ENCODE measurements around the gene LILRB4.
"Not testable (repeated sequence)": the region's sequence is repeated elsewhere in the genome, so short reads cannot be mapped to it uniquely, and the experiment has no call there.

LILRB4 gene

DNA sequence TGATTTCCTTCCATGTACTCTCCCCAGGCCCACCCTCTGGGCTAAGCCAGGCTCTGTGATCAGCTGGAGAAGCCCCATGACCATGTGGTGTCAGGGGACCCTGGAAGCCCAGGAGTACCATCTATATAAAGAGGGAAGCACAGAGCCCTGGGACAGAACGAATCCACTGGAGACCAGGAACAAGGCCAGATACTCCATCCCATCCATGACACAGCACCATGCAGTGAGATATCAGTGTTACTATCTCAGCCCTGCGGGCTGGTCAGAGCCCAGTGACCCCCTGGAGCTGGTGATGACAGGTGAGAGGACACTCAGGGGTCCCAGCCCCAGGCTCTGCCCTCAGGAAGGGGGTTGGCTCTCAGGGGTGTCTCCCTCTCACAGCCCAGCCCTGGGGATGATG, 34.0 kb downstream of the LILRB4 start:
- no peak for DNase-seq

DNA sequence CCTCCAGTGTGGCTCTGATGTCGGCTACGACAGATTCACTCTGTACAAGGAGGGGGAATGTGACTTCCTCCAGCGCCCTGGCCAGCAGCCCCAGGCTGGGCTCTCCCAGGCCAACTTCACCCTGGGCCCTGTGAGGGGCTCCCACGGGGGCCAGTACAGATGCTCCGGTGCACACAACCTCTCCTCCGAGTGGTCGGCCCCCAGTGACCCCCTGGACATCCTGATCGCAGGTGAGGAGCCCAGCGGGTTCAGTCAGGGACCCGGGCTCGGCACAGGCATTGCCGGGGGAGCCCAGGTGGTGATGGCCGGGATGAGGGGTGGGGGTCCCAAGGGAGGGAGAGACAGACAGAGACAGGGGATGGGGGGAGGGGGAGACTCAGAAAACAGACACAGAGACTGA, 34.9 kb downstream of the LILRB4 start:
- not testable (repeated sequence) for DNase-seq

DNA sequence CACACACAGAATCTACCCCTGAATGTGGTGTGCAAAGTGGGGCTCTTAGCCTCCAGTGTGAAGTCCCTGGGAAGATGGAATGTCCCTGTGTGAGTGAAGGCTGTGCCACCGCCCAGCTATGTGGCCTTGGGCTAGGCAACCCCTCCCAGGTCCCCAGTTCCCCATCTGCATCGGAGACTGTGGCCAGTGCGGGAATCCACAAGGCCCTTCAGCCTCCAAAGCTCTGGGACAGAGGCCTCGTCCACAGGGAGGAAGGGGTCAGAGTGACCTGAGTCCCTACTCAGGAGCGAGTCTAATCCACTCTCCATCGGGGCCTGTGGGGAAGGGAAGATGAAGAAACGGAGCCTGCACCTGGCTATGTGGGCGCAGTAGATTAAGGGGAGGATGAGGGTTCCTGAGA, 42.1 kb downstream of the LILRB4 start:
- no peak for DNase-seq

DNA sequence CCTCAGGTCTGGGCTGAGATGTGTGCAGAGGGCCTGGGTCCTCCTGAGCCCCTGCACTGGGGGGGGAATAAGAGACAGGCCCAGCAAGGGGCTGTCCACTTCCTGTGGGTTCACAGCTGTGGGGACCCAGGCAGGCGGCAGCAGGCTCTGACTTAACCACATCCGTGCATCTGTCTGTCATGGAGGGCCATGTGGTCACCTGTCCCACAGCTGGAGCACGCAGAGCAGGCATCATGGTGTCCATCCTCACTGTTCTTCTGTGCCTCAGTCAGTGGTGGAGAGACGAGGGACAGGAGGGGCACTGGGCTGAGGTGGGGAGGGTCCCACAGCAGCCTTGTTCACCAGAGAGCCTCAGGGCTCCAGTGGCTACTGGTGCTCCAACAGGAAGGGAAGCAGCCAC, 45.2 kb downstream of the LILRB4 start:
- no peak for DNase-seq

- no peak for DNase-seq
Measured at GRCh38 chr19:54708781-54709180, 46.0 kb downstream of the LILRB4 start.

DNA sequence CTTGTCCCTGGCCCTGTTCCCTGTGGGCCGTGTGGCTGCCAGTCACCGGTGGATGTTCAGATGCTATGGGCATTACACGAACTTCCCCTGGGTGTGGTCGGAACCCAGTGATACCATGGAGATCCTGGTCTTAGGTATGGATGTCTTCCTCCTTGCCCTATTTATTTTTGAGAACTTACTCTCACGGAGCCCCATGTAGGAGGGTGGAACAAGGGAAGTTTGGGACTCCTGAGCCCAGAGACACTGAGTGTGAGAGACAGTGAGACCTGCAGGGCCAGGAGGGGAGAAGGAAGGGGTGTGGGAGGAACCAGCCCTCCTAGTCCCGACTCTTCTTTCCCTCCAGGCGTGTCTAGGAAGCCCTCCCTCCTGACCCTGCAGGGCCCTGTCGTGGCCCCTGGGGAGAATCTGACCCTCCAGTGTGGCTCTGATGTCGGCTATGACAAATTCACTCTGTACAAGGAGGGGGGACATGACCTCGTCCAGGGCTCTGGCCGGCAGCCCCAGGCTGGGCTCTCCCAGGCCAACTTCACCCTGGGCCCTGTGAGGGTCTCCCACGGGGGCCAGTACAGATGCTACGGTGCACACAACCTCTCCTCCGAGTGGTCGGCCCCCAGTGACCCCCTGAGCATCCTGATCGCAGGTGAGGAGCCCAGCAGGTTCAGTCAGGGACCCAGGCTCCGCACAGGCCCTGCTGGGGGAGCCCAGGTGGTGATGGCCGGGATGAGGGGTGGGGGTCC, 46.6 kb downstream of the LILRB4 start:
- DNase-seq = no peak

DNA sequence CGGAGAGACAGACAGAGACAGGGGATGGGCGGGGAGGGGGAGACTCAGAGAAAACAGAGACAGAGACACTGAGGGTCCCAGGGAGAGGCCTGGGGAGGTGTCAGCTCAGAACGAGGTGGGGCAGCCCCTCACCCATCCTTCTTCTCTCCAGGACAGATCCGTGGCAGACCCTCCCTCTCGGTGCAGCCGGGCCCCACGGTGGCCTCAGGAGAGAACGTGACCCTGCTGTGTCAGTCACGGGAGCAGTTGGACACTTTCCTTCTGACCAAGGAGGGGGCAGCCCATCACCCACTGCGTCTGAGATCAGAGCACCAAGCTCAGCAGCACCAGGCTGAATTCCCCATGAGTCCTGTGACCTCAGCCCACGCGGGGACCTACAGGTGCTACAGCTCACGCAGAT, 47.2 kb downstream of the LILRB4 start:
- not testable (repeated sequence) for DNase-seq

Measured in DMS79 (cell line).